ENCODE results near the gene TTC7B.

Gene TTC7B

DNA sequence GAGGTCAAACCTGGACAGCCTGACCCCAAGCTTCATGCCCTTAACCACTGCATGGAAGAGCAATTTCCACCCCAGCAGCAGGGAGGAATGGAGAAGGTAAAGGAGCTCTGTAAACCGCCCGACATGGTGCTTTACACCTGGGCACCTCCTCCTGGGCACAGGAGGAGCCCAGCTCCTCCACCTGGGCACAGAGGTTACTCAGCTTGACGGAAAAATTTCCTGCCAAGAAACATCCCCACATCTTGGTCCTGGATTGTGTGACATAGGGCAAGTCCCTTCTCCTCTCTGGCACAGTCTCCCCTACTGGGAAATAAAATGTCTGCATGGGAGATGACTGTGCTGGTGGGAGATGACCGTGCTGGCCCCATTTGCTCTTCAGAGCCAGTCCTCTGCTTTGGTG is 40.8 kb downstream of the TTC7B start:
- no peak for DNase-seq (ENCODE audit: low spot score)

DNA sequence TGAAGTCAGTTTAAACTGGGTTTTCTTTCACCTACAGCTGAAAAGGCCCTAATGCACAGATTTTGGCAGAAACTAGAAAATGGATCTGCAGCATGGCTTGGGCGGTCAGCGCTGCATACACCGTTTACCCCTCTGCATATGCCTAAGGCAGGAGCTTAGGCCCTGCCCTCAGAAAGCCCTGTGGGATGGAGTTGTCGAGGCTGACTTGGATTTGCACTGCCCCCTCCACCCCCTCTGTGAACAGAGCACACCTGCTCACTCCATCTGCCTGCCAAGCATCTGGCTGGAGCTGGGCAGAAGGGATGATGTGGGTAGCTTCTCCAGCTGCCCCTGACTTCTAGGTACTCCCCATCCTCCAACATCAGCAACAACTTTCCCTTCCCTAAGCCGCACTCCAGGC is 41.9 kb downstream of the TTC7B start:
- no peak for DNase-seq (ENCODE audit: low spot score)

DNA sequence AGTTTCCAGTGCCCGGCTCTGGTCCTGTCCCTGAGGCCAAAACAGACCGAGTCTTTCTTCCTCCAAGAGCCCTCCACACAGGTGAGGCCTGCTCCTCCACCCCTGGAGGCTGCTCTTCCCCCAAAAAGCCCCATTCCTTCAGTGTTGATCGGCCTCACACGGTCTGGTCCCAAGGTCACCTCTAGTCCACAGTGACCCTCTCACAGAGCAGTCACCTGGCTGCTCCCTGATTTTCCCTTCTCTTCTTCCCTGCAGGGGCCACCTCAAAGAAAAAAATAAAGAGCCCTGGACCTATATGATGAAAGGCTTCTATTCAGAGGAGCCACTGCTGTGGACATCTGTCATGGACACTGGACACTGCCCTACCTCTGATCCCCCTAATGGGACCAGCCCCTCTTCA is 42.5 kb downstream of the TTC7B start:
- no peak for DNase-seq (ENCODE audit: low spot score)

DNA sequence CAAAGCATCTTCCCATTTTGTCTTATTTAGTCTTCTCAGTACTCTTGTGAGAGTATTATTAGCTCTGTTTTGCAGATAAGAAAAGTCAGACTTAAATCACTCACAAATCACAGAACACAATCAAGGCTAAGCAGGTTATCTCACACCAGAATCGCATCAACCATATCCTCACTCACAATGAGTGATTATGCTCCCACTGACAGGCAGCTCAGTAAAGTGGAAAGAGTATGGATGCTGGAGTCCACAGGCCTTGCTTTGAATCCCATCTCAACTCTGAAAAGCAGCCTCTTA is 43.1 kb downstream of the TTC7B start:
- DNase-seq (ENCODE audit: low spot score): no peak

DNA sequence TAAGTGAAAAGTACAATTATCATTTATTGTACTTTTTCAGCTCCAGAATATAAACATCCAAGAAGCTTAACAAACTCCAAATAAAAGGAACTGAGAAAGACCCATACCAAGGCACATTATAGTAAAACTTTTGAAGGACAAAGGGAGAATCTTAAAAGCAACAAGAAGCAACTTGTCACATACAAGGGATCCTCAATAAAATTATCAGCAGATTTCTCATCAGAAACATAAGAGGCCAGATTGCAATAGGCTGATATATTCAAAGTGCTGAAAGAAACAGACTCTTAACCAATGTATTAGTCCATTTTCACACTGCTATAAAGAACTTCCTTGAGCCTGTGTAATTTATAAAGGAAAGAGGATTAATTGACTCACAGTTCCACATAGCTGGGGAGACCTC is 48.3 kb downstream of the TTC7B start:
- no peak for DNase-seq (ENCODE audit: low spot score)

DNA sequence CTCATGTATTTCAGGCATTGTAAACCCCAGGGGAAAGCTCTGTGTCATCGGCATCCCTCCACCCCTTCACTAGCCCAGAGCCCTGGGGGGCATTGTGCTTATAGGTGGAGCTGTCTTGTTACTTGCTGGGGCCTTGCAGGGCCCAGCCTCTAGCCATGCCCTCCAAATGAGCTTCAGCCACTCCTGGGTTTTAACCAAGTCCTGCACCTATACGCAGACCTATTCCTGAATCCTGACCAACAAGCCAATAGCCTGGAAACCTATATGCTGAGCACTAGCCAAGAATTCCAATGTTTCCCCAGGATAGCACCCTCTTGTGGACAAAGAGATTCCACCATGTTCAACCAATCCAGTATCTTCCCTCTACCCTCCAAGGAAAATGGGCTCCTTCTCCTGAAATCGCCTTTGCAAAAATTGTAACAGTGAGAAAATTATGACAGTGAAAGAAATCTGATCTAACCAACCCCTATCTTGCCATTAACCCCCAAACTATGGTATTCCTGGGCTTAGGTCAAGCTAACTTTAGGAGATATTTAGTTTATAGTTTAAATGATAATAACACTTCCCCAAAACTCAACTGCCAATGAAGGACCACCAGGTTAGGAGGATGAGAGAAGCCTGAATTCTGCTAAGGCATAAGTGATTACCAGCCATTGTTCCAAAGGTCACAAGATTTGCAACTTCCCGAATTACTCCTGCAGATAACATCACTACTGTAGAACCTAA is 55.5 kb downstream of the TTC7B start:
- no peak for DNase-seq (ENCODE audit: low spot score)

DNA sequence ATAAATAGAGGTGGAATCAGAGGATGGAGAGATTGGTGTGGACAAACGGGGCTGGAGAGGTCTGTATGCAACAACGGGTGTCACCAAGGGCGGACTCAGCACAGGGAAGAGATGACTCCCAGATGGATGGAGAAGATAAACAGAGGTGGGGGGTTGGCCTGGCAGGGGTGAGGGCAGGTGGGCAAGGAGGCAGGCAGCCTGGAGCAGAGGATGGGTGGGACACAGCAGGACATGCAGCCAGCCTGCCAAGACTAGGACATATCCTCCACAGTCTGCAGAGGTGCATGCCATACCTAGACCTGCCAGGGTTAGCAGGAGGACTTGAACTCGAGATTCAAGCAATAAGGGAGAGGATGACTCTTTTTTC is 56.2 kb downstream of the TTC7B start:
- no peak for DNase-seq (ENCODE audit: low spot score)

DNA sequence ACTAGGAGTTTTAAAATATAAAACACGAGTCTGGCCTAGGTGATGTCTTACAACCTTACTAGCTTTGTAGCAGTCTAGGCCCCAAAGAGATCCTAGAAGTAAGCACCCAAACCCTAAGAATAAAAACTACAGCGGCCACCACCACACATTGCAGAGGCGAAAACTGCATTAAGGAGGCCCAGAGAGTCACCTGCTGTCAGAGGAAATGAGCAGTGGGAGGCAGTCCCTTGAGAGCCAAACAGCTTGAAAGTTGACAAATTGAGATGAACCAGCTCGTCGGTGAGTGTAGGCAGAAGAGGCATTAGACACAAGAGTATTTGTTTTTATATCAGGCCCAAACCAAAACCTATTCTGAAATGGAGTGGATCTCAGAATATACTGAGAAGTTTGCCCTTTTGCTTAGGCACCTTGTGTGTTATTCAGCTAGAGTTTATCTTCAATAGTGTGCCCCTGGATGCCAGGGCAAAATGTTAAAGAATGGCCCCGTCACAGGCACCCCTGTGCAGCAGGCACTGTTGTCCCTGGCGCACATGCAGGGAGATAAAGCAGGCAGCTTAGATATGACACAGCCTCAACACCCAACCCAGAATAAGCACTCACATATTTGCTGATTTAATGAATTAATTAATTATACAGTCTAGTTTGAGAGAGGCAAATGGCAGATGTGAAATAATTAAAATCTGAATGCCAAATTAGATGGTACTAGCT is 56.7 kb downstream of the TTC7B start:
- no peak for DNase-seq (ENCODE audit: low spot score)

DNA sequence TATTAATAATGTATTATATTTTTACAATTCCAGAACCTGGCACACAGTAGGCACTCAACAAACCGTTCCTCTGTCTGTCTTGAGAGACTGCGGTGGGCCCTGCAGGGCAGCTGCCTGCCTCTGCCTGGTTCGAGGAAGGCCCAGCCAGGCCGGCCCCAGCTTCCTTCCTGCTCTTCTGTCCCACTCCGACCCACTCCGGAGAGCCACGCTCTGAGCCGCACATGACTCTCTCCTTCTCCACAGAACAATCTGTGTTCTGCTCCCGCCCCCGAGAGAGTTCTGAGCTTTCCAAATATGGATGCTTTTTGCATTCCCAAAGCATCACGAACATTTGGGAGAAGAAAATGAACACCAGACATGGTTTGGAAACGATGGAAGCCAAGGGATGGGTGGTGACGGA is 57.3 kb downstream of the TTC7B start:
- peak; percentile 4 for DNase-seq (ENCODE audit: low spot score)

DNA sequence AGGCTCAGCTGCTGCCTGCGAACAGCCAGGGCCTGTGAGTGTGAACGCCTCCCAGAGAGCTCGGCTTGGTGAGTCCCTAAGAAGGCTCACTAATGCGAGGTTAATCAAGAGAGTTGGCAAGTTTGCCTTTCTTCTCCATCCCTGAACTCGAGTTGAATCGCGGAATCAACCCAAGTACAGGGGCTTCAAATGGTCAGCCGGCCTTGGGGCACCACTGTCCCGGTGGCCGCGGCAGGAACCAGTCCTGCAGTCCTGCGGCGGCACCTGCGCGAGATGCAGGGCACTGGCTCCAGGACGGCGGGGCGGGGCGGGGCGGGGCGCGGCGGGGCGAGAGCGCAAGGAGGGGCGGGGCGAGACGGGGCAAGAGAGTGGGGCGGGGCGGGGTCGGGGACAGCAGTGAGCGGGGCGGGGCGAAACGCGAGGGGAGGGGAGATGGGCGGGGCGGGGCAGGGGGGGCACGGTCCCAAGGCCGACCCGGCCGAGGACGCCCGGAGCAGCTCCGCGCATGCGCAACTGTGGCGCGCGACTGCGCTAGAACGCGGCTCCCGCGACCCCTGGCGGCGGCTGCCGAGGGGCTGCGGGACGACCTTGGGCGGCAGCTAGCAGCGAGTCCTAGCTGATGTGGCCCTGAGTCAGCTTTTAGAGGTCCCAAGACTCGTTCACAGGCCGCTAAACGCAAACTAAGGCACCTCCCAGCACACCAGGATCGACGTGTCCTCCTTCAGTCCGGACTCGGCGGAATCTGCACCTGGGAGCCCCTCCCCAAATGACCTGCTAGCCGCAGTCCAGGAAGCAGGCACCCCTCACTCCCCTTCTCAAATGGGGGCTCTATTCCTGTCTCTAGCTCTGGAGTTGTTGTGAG is 58.0 kb downstream of the TTC7B start:
- DNase-seq (ENCODE audit: low spot score): peak; percentile 92

DNA sequence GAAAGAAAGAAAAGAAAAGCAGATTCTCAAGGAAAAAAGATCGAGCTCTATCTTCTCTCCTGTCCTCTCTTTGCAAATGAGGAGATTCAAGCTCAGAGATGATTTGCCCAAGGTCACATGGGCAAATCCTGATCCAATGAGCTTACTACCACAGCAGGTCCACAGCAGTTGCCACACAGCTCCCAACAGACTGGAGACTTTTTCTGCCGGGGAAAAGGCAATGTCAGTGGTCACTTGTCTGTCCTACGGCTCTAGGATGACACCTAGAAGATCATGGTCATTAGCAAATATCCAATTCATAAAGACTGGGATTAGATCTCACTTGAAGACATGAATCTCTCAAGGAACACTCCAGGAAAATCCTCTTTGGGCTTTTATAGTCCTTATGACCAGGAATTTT is 58.8 kb downstream of the TTC7B start:
- DNase-seq (ENCODE audit: low spot score): no peak

DNA sequence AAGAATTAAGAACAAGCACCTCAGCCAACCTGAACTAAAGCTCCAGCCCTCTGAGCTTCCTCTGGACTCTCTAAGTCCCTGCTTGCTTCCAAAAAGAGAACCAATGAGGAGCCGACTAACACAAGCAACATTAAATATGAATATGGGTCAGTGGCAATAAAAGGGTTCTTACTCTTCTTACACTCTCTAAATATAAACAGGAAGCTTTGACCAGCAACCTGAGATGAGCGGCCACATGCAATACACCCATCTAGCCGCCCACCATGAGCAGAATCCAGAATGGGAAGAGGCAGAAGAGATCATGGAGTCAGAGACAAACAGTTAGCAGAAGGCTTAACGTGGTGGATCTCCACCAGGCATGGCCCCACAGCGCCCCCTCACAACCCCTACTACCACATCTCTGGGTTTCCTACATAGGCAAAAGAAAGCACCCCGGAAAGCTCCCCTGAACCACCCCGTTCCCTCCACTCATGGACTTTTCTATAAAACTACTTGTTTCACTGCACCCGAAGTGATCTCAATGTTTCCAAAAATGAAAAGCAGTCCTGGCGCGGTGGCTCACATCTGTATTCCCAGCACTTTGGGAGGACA is 59.4 kb downstream of the TTC7B start:
- no peak for DNase-seq (ENCODE audit: low spot score)

DNA sequence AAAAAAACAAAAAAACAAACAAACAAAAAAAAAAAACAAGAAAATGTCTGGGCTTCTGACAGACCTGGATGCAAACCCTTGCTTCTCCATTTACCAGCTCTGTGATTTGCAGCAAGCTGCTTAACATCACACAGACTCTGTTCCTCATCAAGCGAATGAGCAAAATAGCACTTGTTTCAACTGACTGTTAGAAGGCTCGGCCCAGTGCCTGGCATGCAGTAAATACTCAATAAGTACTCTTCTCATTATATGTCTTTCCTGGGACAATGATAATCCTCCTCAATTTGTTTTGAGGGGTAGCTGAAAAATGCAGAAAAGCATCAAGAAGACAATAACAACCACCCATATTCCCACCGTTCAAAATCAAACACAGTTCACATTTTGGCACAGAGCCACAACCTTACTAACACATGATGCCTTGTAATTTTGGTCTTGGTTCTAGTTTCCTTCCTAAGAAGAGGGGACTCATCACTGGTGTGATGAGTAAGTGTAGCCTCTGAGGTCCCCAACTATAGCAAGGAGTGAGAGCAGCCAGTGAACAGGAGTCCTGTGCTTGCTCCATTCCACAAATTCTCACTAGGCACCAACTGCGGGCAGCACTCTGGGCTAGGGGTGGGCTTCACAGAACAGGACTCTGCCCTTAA is 60.4 kb downstream of the TTC7B start:
- no peak for DNase-seq (ENCODE audit: low spot score)

DNA sequence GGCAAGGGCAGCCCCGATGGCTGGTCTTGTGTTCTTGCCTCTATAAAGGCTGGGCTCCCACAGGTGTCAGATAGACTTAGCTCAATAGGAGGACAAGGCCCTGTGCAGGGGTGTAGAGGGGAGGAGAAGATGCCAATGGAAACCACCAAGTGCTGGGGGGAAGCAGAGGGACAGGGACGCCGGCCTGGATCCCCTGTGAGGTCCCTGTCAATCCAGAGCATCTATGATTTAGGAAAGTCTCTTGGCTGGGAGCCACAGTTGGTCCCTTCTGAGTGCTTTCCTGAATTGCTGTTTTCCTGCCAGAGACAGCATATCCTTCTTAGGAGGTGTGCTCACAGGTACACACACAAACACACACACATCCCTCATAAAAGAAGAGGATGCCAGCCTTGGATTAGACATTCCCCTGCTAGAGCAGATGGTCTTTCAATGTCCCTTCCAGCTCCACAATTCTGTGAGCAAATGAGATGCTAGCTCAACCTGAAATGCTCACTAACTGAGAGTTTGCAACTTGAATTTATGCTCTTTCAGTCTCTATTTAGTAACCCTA is 62.7 kb downstream of the TTC7B start:
- no peak for DNase-seq (ENCODE audit: low spot score)

DNA sequence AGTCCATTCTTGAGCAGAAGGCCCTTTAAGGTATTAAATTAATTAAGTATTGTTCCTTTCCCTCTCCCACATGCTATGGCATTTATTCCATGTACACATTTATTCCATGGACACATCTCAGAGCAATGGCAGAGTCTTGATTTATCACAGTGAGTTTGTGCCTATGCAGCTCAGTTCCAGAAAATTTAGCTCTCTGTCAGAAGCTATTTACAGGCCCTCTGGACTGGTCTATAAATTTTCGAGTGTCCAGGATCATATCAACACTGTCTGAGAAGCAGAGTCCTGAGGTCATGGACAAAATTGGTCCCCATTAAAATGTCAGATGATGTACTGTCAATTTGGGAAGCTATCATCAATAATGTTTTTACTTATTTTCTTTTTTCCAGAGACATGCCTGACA is 65.5 kb downstream of the TTC7B start:
- no peak for DNase-seq (ENCODE audit: low spot score)

DNA sequence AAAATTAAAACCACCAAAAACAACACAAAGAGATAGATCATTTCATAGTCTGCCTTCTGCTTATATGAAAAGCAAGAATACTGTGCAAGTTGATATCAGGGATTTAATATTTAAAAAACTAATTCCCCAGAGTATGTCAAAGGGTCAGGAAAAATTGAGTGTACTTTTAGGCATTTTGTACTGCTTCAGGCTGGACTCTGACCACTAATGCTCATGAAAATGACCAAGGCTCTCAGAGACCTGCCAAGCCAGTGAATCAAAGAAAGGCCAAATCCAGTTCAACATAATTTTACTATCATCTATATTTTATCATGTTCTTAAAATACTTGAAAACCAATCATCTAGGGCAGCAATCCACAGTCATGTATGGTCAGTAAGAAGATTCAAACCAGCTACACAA is 66.0 kb downstream of the TTC7B start:
- DNase-seq (ENCODE audit: low spot score): no peak

DNA sequence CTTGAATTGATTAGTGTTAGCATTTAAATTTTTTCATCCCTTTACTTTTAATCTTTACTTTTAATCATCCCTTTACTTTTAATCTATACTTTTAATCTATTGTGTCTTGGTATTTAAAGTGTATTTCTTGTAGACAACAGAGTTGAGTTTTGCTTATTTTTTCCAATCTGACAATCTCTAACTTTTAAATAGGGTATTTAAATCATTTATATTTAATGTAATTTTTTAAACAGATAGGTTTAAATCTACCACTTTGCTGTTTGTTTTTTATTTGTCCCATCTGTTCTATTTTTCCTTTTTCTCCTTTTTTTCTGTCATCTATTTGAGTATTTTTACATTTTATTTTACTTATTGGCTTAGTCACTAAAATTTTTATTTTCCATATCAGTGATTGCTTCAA is 68.3 kb downstream of the TTC7B start:
- no peak for DNase-seq (ENCODE audit: low spot score)

DNA sequence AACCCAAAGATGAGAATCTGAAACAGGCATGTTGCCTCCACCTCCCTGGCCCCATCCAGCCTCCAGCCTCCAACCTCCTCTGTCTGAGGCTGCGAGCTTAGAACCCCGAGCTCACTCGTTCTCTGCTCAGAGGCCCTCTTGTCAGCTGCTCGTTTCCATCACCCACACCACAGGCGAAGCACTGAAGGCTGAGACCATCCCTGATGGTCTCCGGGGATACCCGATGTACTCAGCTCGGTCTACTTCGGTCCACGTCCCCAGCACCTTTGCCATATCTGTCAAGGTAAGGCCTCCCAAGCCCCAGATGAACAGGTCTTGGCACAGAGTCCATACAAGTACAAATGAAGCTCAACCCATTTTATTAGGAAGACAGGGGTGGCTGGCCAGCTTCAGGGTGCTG is 72.4 kb downstream of the TTC7B start:
- DNase-seq (ENCODE audit: low spot score): no peak

DNA sequence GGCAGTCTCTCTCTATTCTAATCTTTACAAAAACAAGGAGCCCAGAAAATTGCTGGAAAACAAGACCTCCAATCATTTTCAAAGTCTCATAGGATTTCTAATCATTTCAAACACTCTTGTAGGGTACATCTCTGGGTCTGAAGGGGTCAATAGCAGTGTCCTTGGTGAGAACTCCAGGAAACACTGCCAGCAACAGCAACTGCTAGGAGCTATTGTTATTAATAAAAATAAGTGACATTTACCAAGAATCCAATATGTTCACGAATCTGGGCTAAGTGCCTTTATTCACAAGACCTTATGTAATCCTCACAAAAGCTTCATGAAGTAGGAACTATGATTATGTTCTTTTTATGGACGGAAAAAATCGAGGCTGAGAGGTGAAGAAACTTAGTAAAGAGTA is 72.8 kb downstream of the TTC7B start:
- DNase-seq (ENCODE audit: low spot score): no peak

DNA sequence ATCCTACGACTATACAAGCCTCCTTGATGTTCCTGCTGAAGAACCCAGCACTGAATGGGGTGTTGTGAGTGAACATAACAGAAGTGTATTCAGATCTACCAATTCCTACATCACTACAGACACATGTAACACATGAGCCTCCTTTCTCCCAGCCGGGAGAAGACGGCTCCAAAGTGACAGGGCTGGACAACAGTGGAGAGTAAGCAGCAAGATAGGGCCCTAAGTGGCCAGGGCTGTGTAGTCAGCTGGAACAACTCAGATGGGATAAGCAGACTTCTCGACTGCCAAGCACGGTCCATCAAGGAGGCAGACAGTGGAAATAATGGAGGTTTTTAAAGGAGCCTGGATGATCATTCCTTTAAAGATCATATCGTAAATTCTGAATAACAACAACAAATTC is 73.5 kb downstream of the TTC7B start:
- no peak for DNase-seq (ENCODE audit: low spot score)

DNA sequence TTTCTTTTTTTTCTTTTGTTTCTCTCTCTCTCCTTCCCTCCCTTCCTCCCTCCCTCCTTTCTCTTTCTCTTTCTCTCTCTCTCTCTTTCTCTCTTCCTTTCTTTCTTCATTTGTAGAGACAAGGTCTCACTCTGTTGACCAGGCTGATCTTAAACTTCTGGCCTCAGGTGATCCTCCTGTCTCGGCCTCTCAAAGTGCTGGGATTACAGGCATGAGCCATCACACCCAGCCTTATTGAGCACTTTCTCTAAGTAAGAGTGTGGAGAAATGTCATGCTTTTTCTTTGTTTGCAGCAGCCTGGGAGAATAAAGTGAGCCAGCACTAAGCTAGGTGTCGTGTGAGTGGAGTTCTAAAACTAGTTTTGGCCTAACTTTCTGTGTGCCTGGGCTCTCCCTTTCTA is 74.0 kb downstream of the TTC7B start:
- DNase-seq (ENCODE audit: low spot score): no peak

DNA sequence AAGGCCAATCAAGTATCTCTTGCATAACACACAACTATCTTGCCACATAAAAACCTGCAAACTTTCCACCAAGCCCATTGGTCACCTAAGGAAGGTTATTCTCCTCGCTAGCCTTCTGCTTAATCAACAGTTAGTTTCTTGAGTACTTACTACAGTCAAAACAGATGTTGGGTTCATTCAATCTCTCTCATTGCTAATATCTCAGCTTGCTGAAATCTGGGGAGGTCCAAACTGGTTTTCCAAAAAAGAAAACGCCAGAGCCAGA is 74.6 kb downstream of the TTC7B start:
- no peak for DNase-seq (ENCODE audit: low spot score)
